Measurements from ENCODE around the gene GRM4.
"Not testable (repeated sequence)": the region's sequence is repeated elsewhere in the genome, so short reads cannot be mapped to it uniquely, and the experiment has no call there.

Gene GRM4

GRCh38 chr6:34043359-34043758 is 102.5 kb downstream of the GRM4 start:
- Histone ChIP-seq H3K9me3 (ENCODE audit: low read length) (no peaks in the 10 kb centered on the region), H3F3A (ENCODE audit: insufficient read depth, low read length) (no peaks in the 10 kb centered on the region), H2AFZ (ENCODE audit: low read length) (no peak overlapping the region), H3K27ac (ENCODE audit: low read depth, low read length, poor library complexity, severe bottlenecking) (no peak overlapping the region), H4K20me1 (ENCODE audit: insufficient read depth, low read length) (no peaks in the 10 kb centered on the region), H3K9me2 (ENCODE audit: low read depth, low read length) (no peaks in the 10 kb centered on the region), H3K36me3 (ENCODE audit: insufficient read depth, low read length) (no peaks in the 10 kb centered on the region), H3K27me3 (ENCODE audit: insufficient read depth, low read length) (no peaks in the 10 kb centered on the region), H3K9ac (ENCODE audit: low read length) (no peak overlapping the region), H3K4me3 (ENCODE audit: low read depth, low read length, poor library complexity, severe bottlenecking) (no peak overlapping the region), H3K4me2 (ENCODE audit: low read length) (no peak overlapping the region), H3K4me1 (ENCODE audit: insufficient read depth, low read length, severe bottlenecking) (no peaks in the 10 kb centered on the region), H3K79me2 (ENCODE audit: insufficient read depth, low read length) (no peaks in the 10 kb centered on the region)
- no peak for TF ChIP-seq EZH2 (IDR thresholded peaks at IDR 0.05; ENCODE audit: borderline replicate concordance, low read length)
- TF ChIP-seq, protein P1, sequence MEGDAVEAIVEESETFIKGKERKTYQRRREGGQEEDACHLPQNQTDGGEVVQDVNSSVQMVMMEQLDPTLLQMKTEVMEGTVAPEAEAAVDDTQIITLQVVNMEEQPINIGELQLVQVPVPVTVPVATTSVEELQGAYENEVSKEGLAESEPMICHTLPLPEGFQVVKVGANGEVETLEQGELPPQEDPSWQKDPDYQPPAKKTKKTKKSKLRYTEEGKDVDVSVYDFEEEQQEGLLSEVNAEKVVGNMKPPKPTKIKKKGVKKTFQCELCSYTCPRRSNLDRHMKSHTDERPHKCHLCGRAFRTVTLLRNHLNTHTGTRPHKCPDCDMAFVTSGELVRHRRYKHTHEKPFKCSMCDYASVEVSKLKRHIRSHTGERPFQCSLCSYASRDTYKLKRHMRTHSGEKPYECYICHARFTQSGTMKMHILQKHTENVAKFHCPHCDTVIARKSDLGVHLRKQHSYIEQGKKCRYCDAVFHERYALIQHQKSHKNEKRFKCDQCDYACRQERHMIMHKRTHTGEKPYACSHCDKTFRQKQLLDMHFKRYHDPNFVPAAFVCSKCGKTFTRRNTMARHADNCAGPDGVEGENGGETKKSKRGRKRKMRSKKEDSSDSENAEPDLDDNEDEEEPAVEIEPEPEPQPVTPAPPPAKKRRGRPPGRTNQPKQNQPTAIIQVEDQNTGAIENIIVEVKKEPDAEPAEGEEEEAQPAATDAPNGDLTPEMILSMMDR (IDR thresholded peaks at IDR 0.05; ENCODE audit: low read length), result no peak

- not testable (repeated sequence) for H3K9me2 ChIP-seq (ENCODE audit: low read depth, low read length); H3K27ac ChIP-seq (ENCODE audit: low read depth, low read length, poor library complexity, severe bottlenecking); H2AFZ ChIP-seq (ENCODE audit: low read length); H3K4me2 ChIP-seq (ENCODE audit: low read length); H3K79me2 ChIP-seq (ENCODE audit: insufficient read depth, low read length); H3K4me3 ChIP-seq (ENCODE audit: low read depth, low read length, poor library complexity, severe bottlenecking); H4K20me1 ChIP-seq (ENCODE audit: insufficient read depth, low read length); H3F3A ChIP-seq (ENCODE audit: insufficient read depth, low read length); H3K36me3 ChIP-seq (ENCODE audit: insufficient read depth, low read length); H3K4me1 ChIP-seq (ENCODE audit: insufficient read depth, low read length, severe bottlenecking); H3K9me3 ChIP-seq (ENCODE audit: low read length); H3K9ac ChIP-seq (ENCODE audit: low read length); H3K27me3 ChIP-seq (ENCODE audit: insufficient read depth, low read length)
These were observed 103.9 kb downstream of the GRM4 start for GRCh38 chr6:34041998-34042397.

DNA sequence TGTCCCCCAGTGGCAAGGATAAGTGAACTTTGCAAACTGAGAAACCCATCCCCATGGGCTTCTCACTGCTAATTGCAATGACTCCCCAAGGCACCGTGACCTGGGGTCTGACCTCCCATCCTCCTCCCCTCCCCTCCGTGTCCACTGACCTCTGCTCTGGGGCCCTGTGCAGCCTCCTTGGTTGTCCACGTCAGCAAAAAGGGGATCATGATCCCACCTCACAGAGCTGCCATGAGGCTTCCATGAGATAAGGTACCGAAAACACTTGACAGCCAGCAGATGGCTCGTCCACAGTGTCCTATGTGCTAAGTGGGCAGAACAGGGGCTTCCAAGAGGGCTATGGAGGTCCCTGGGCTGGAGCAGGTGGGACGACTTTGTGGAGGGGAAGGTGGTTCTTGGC is 104.5 kb downstream of the GRM4 start:
- Histone ChIP-seq H3K9ac (ENCODE audit: low read length) (no peak overlapping the region), H3K9me3 (ENCODE audit: low read length) (no peaks in the 10 kb centered on the region), H3K27ac (ENCODE audit: low read depth, low read length, poor library complexity, severe bottlenecking) (no peak overlapping the region), H3K4me1 (ENCODE audit: insufficient read depth, low read length, severe bottlenecking) (no peaks in the 10 kb centered on the region), H3K4me3 (ENCODE audit: low read depth, low read length, poor library complexity, severe bottlenecking) (no peak overlapping the region), H3K79me2 (ENCODE audit: insufficient read depth, low read length) (no peaks in the 10 kb centered on the region), H4K20me1 (ENCODE audit: insufficient read depth, low read length) (no peaks in the 10 kb centered on the region), H3F3A (ENCODE audit: insufficient read depth, low read length) (no peaks in the 10 kb centered on the region), H3K36me3 (ENCODE audit: insufficient read depth, low read length) (no peaks in the 10 kb centered on the region), H2AFZ (ENCODE audit: low read length) (no peak overlapping the region), H3K4me2 (ENCODE audit: low read length) (no peak overlapping the region), H3K27me3 (ENCODE audit: insufficient read depth, low read length) (peaks cover 4% of the 10 kb centered on the region; the same call in 1 of the 2 replicates), H3K9me2 (ENCODE audit: low read depth, low read length) (no peaks in the 10 kb centered on the region)
- TF ChIP-seq EZH2 (IDR thresholded peaks at IDR 0.05; ENCODE audit: borderline replicate concordance, low read length), result no peak
- TF ChIP-seq, protein P1 (IDR thresholded peaks at IDR 0.05; ENCODE audit: low read length), result no peak

- Histone ChIP-seq H3K36me3 (ENCODE audit: insufficient read depth, low read length) (no peaks in the 10 kb centered on the region), H3K4me2 (ENCODE audit: low read length) (no peak overlapping the region), H4K20me1 (ENCODE audit: insufficient read depth, low read length) (no peaks in the 10 kb centered on the region), H3K9me2 (ENCODE audit: low read depth, low read length) (no peaks in the 10 kb centered on the region), H2AFZ (ENCODE audit: low read length) (no peak overlapping the region), H3K4me3 (ENCODE audit: low read depth, low read length, poor library complexity, severe bottlenecking) (no peak overlapping the region), H3K9ac (ENCODE audit: low read length) (no peak overlapping the region), H3K79me2 (ENCODE audit: insufficient read depth, low read length) (no peaks in the 10 kb centered on the region), H3K27ac (ENCODE audit: low read depth, low read length, poor library complexity, severe bottlenecking) (no peak overlapping the region), H3K9me3 (ENCODE audit: low read length) (no peaks in the 10 kb centered on the region), H3K4me1 (ENCODE audit: insufficient read depth, low read length, severe bottlenecking) (no peaks in the 10 kb centered on the region), H3F3A (ENCODE audit: insufficient read depth, low read length) (no peaks in the 10 kb centered on the region), H3K27me3 (ENCODE audit: insufficient read depth, low read length) (peaks cover 4% of the 10 kb centered on the region; the same call in 1 of the 2 replicates)
- no peak for TF ChIP-seq EZH2 (IDR thresholded peaks at IDR 0.05; ENCODE audit: borderline replicate concordance, low read length)
- TF ChIP-seq, protein P1 (IDR thresholded peaks at IDR 0.05; ENCODE audit: low read length), result no peak
These were observed 105.9 kb downstream of the GRM4 start for GRCh38 chr6:34039943-34040342.

Measured in OCI-LY1 (cell line).